Midbrain (tissue), 1 donor: ENCODE data around the gene HES7.

Experiments
- DNase-seq: peaks from one replicate; lab custom pipeline; 2025; lab: John Stamatoyannopoulos, UW

HES7 gene

DNA sequence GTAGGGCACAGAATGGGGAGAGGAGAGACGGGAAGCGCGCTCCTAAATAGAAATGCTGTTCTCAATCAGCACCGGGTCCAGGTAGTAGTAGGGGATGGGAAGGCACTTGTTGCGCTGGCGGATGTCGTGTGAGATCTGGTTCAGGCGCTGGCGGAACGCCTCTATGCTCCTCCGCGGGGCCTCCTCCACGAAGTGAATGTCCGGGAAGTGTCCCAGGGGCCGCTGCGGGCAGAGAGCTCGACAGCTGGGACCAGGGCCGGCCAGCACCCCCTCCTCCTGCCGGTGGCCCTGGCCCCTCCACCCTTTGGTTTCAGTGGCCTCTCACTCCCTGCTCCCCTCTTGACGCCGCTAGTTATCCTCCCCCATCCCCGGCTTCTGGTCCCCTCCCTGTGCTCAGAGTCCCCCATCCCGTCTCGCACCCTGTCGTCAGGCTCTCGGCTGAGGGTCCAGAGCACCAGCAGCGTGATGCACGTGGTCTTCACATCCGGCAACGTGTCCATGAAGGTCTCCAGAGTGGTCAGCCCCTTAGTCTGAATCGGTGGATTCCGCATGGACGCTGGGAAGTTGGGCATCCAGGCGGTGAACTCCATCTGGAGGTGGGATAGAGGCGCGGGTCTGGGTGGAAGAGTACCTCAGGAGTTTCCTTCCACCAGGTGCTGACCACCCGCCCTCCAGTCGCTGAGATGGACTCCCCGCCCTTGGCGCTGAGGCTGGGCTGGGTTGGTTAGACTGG lies 51.0 kb downstream of the HES7 start:
- no peak for DNase-seq

DNA sequence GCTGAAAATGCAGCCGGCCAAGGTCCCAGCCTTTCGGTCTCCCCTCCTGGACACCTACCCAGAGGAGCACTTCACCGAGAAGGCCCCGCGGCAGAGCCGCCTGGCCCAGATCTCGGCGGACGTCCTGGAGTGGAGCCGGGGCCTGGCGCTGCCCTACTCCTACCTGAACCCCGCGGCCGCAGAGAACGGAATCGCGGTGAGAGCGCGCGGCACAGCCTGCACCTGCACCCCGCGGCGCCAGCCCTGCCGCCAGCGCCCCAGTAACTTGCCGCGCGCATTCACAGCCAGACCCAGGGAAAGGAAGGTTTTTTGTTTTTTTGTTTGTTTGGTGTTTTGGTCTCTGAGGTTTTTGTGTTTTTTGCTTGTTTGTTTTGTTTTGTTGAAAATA lies 51.6 kb downstream of the HES7 start:
- DNase-seq = no peak

- DNase-seq = no peak
Observed at GRCh38 chr17:8071496-8071895, 52.4 kb downstream of the HES7 start.
